Lower lobe of right lung (tissue), 2 donors: ENCODE results near the gene RET. TPM values are rescaled to one million over a fixed set of nuclear protein-coding genes. Genes with fewer than 3 reads are reported as not detected.

Experiments used
- ATAC-seq, 2 donors: fragments of 200-7000 bp; cut with Tn5 transposase; one replicate each; pipeline ENCODE4 v1.9.1; 2020 to 2022; ENCODE audit warnings: mild to moderate bottlenecking in 2 of 2, moderate library complexity in 2 of 2
- DNase-seq: peaks from one replicate; pipeline ENCODE4 v3.0.0-alpha.2; 2020
- H3K27ac ChIP-seq: fragments of 200-600 bp; one replicate; pipeline ENCODE4 v1.8.0; 2022
- H3K27me3 ChIP-seq: fragments of 200-600 bp; one replicate; pipeline ENCODE4 v1.8.0; 2022; ENCODE audit warnings: low read depth
- H3K36me3 ChIP-seq: fragments of 200-600 bp; one replicate; pipeline ENCODE4 v1.8.0; 2022; ENCODE audit warnings: mild to moderate bottlenecking
- H3K4me1 ChIP-seq: fragments of 200-600 bp; one replicate; pipeline ENCODE4 v1.8.0; 2022
- H3K4me3 ChIP-seq: fragments of 200-600 bp; one replicate; pipeline ENCODE4 v1.8.0; 2022; ENCODE audit warnings: mild to moderate bottlenecking
- H3K9me3 ChIP-seq: fragments of 200-600 bp; one replicate; pipeline ENCODE4 v1.8.0; 2022
- intact Hi-C: fragments of 100-400 bp; cut with DNase I; formaldehyde crosslinking; loops from one replicate; pipeline ENCODE4 v1.11.0; 2022
- total RNA-seq: library from RNA; stranded (reverse); fragmentation: NEBNext Ultra II Directional; extraction: Animal tissue kit (Norgen Biotek cat#: 25700); gene quantifications from one replicate; pipeline ENCODE4 v1.2.1, GENCODE V29; 2021
- TF ChIP-seq, protein P1 (sequence below): fragments of 200-600 bp; IDR thresholded peaks from one replicate; pipeline ENCODE4 v1.8.0; 2022; ENCODE audit warnings: antibody characterized with exemption, mild to moderate bottlenecking
- donor health status: DM: no; HTN: yes; CAD: no; lungs with severe emphysema.

The RET gene
- total RNA-seq, 1 donor from 2014 or later: 0.68 TPM

DNA sequence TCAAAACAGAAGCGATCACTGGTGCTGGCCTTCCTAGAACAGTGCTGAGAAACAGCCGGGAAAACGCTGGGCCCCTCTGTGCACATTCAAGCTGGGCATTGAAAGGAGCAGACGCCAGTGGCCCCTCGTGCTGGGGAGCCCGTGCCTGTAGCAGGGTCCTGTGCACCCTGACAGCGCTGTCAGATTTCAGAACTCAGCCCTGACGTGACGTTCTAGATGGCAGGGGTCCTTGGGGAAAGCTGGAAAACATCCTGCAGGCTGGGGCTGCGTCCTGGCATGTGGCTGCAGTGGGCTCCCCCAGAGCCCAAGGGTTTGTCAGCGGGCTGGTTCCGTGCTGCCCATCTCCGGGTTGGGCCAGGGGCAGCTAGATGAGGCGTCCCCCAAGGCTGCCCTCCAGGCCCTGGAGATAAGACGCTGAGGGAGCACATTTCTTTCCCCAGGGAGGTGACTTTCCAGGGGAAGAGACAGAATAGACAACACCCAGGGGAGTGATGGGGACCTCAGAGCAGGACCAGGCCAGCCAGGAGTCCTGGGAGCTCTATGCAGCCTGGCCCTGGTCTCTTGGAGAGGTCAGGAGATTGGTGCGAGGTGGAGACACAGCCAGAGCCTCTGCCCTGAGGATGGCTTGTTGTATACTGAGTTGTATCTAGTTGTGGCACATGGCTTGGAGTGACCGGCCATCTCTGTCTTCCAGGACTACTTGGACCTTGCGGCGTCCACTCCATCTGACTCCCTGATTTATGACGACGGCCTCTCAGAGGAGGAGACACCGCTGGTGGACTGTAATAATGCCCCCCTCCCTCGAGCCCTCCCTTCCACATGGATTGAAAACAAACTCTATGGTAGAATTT lies 49.2 kb downstream of the RET start:
- peaks cover 21% of the 10 kb centered on the region for H3K4me1 ChIP-seq
- no peaks in the 10 kb centered on the region for H3K36me3 ChIP-seq
- no peaks in the 10 kb centered on the region for H3K27me3 ChIP-seq
- intact Hi-C loops: no loop called here
- DNase-seq (no peak), ATAC-seq (no peak)
- no peak overlapping the region for H3K27ac ChIP-seq
- no peaks in the 10 kb centered on the region for H3K9me3 ChIP-seq
- TF ChIP-seq, protein P1, sequence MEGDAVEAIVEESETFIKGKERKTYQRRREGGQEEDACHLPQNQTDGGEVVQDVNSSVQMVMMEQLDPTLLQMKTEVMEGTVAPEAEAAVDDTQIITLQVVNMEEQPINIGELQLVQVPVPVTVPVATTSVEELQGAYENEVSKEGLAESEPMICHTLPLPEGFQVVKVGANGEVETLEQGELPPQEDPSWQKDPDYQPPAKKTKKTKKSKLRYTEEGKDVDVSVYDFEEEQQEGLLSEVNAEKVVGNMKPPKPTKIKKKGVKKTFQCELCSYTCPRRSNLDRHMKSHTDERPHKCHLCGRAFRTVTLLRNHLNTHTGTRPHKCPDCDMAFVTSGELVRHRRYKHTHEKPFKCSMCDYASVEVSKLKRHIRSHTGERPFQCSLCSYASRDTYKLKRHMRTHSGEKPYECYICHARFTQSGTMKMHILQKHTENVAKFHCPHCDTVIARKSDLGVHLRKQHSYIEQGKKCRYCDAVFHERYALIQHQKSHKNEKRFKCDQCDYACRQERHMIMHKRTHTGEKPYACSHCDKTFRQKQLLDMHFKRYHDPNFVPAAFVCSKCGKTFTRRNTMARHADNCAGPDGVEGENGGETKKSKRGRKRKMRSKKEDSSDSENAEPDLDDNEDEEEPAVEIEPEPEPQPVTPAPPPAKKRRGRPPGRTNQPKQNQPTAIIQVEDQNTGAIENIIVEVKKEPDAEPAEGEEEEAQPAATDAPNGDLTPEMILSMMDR: no peak
- H3K4me3 ChIP-seq: no peak overlapping the region

DNA sequence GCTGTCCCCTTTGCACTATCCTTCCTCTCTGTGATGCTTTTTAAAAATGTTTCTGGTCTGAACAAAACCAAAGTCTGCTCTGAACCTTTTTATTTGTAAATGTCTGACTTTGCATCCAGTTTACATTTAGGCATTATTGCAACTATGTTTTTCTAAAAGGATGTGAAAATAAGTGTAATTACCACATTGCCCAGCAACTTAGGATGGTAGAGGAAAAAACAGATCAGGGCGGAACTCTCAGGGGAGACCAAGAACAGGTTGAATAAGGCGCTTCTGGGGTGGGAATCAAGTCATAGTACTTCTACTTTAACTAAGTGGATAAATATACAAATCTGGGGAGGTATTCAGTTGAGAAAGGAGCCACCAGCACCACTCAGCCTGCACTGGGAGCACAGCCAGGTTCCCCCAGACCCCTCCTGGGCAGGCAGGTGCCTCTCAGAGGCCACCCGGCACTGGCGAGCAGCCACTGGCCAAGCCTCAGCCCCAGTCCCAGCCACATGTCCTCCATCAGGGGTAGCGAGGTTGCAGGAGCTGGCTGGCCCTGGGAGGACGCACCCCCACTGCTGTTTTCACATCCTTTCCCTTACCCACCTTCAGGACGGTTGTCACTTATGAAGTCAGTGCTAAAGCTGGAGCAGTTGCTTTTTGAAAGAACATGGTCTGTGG lies 50.0 kb downstream of the RET start:
- TF ChIP-seq, protein P1: no peak
- H3K36me3 ChIP-seq: no peaks in the 10 kb centered on the region
- no peaks in the 10 kb centered on the region for H3K27me3 ChIP-seq
- peaks cover 15% of the 10 kb centered on the region for H3K4me1 ChIP-seq
- no peak for DNase-seq
- no peaks in the 10 kb centered on the region for H3K9me3 ChIP-seq
- intact Hi-C loops: no loop called here
- H3K4me3 ChIP-seq: no peak overlapping the region
- H3K27ac ChIP-seq: no peak overlapping the region
- no peak for ATAC-seq

DNA sequence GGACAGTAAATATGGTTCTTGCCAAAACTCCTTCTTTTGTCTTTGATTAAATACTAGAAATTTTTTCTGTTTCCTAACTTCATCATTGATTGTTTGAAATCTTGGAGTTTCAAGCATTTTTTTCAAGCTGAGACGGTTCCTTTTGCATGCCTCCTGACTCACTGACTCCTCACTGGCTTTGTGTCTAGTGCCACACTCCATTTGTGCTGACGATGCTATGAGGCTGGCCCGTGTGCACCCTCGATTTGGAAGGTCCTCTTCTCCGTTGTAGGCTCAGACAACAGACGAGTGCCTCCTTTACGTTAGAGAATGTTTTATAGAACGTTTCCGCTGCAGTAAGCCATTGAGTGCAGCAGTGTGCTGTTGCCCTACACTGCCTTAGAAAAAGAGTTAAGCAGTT lies 50.6 kb downstream of the RET start:
- Histone ChIP-seq H3K4me3 (no peak overlapping the region), H3K27ac (no peak overlapping the region), H3K9me3 (no peaks in the 10 kb centered on the region), H3K4me1 (peaks cover 12% of the 10 kb centered on the region), H3K27me3 (no peaks in the 10 kb centered on the region), H3K36me3 (no peaks in the 10 kb centered on the region)
- intact Hi-C loops: no loop called here
- TF ChIP-seq, protein P1: no peak
- DNase-seq (no peak), ATAC-seq (no peak)

DNA sequence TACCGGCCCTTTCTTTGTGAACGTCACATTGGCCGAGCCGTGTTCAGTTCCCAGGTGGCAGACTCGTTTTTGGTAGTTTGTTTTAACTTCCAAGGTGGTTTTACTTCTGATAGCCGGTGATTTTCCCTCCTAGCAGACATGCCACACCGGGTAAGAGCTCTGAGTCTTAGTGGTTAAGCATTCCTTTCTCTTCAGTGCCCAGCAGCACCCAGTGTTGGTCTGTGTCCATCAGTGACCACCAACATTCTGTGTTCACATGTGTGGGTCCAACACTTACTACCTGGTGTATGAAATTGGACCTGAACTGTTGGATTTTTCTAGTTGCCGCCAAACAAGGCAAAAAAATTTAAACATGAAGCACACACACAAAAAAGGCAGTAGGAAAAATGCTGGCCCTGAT lies 51.5 kb downstream of the RET start:
- TF ChIP-seq, protein P1: no peak
- Histone ChIP-seq H3K27ac (no peak overlapping the region), H3K27me3 (no peaks in the 10 kb centered on the region), H3K9me3 (no peaks in the 10 kb centered on the region), H3K4me1 (peaks cover 12% of the 10 kb centered on the region), H3K36me3 (no peaks in the 10 kb centered on the region), H3K4me3 (no peak overlapping the region)
- ATAC-seq (no peak), DNase-seq (no peak)
- intact Hi-C loops: no loop called here

DNA sequence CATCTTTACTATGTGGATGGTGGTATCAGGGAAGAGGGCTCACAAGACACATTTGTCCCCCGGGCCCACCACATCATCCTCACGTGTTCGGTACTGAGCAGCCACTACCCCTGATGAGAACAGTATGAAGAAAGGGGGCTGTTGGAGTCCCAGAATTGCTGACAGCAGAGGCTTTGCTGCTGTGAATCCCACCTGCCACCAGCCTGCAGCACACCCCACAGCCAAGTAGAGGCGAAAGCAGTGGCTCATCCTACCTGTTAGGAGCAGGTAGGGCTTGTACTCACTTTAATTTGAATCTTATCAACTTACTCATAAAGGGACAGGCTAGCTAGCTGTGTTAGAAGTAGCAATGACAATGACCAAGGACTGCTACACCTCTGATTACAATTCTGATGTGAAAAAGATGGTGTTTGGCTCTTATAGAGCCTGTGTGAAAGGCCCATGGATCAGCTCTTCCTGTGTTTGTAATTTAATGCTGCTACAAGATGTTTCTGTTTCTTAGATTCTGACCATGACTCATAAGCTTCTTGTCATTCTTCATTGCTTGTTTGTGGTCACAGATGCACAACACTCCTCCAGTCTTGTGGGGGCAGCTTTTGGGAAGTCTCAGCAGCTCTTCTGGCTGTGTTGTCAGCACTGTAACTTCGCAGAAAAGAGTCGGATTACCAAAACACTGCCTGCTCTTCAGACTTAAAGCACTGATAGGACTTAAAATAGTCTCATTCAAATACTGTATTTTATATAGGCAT lies 52.3 kb downstream of the RET start:
- Histone ChIP-seq H3K36me3 (no peaks in the 10 kb centered on the region), H3K4me1 (peaks cover 12% of the 10 kb centered on the region), H3K27me3 (no peaks in the 10 kb centered on the region), H3K9me3 (no peaks in the 10 kb centered on the region), H3K4me3 (no peak overlapping the region), H3K27ac (peak overlapping the region; percentile 62)
- ATAC-seq: peak; percentile 68 to 79
- TF ChIP-seq, protein P1: no peak
- intact Hi-C loops: no loop called here
- no peak for DNase-seq
